Neural cell (in vitro differentiated cells): ENCODE results near the gene AHI1. TPM values are rescaled to one million over a fixed set of nuclear protein-coding genes. Genes with fewer than 3 reads are reported as not detected.

Experiments used
- H2AFZ ChIP-seq: fragments of 200-600, 300-800 bp; sonication (generic), shearing (Covaris generic); 2 replicates; pipeline ENCODE4 v1.6.0; 2014; ENCODE audit warnings: low read depth, mild to moderate bottlenecking, antibody characterized with exemption, low read length, moderate library complexity
- H3F3A ChIP-seq: fragments of 200-600 bp; shearing (Covaris generic); 2 replicates; pipeline ENCODE4 v1.6.1; 2016; ENCODE audit warnings: mild to moderate bottlenecking, moderate library complexity, mixed read lengths, antibody characterized with exemption, low read length; ENCODE audit not compliant: insufficient read depth, poor library complexity, severe bottlenecking
- H3K27ac ChIP-seq: fragments of 200-600, 300-800 bp; sonication (generic), shearing (Covaris generic); 2 replicates; pipeline ENCODE4 v1.5.1; 2014; ENCODE audit warnings: mild to moderate bottlenecking, low read length, moderate library complexity
- H3K27me3 ChIP-seq: fragments of 300-800, 200-600 bp; sonication (generic), shearing (Covaris generic); 2 replicates; pipeline ENCODE4 v1.6.0; 2014; ENCODE audit warnings: mild to moderate bottlenecking, low read depth, low read length, moderate library complexity; ENCODE audit not compliant: insufficient read depth
- H3K36me3 ChIP-seq: fragments of 300-800, 200-600 bp; sonication (generic), shearing (Covaris generic); 2 replicates; pipeline ENCODE4 v1.5.1; 2014; ENCODE audit warnings: mild to moderate bottlenecking, antibody characterized with exemption, low read length, moderate library complexity; ENCODE audit not compliant: insufficient read depth
- H3K4me2 ChIP-seq: fragments of 300-800, 200-600 bp; sonication (generic), shearing (Covaris generic); 2 replicates; pipeline ENCODE4 v1.6.0; 2014; ENCODE audit warnings: mild to moderate bottlenecking, low read length
- H3K4me3 ChIP-seq: fragments of 300-800, 200-600 bp; sonication (generic), shearing (Covaris generic); 2 replicates; pipeline ENCODE4 v1.5.1; 2014; ENCODE audit warnings: mild to moderate bottlenecking, low read length, moderate library complexity
- H3K79me2 ChIP-seq: fragments of 200-600 bp; shearing (Covaris generic); replicated peaks from 2 replicates; pipeline ENCODE4 v1.6.0; 2014; ENCODE audit warnings: mild to moderate bottlenecking, low read length, moderate library complexity; ENCODE audit not compliant: insufficient read depth
- H3K9ac ChIP-seq: fragments of 300-800, 200-600 bp; sonication (generic), shearing (Covaris generic); 2 replicates; pipeline ENCODE4 v1.6.1; 2016; ENCODE audit warnings: mild to moderate bottlenecking, low read length, mixed read lengths
- H3K9me2 ChIP-seq: fragments of 200-600 bp; shearing (Covaris generic); 2 replicates; pipeline ENCODE4 v1.6.1; 2016; ENCODE audit warnings: mild to moderate bottlenecking, low read length, mixed read lengths; ENCODE audit not compliant: insufficient read depth
- H3K9me3 ChIP-seq: fragments of 200-600, 300-800 bp; sonication (generic), shearing (Covaris generic); 2 replicates; pipeline ENCODE4 v1.6.1; 2016; ENCODE audit warnings: mild to moderate bottlenecking, mixed run types, low read length, moderate library complexity, mixed read lengths
- H4K20me1 ChIP-seq: fragments of 200-600 bp; shearing (Covaris generic); 2 replicates; pipeline ENCODE4 v1.6.1; 2016; ENCODE audit warnings: mild to moderate bottlenecking, mixed run types; ENCODE audit not compliant: insufficient read depth
- EP300 ChIP-seq: fragments of 450-650 bp; conservative IDR thresholded peaks from 2 replicates; pipeline ENCODE4 v1.6.1; 2014; ENCODE audit warnings: antibody characterized with exemption, mild to moderate bottlenecking, moderate library complexity; ENCODE audit not compliant: poor library complexity, severe bottlenecking
- EZH2 ChIP-seq: fragments of 200-600, 300-800 bp; shearing (Covaris generic), sonication (generic); IDR thresholded peaks from 2 replicates; pipeline ENCODE4 v1.6.1; 2014; ENCODE audit warnings: antibody characterized with exemption, low read length, borderline replicate concordance, mild to moderate bottlenecking; ENCODE audit not compliant: insufficient read depth, poor library complexity, severe bottlenecking
- MXI1 ChIP-seq: fragments of 450-650 bp; conservative IDR thresholded peaks from 2 replicates; pipeline ENCODE4 v1.6.1; 2014; ENCODE audit warnings: antibody characterized with exemption, mild to moderate bottlenecking; ENCODE audit not compliant: poor library complexity, severe bottlenecking
- POLR2AphosphoS5 ChIP-seq: IDR thresholded peaks from 2 replicates; pipeline ENCODE4 v1.6.1; 2012
- RAD21 ChIP-seq: fragments of 450-650 bp; conservative IDR thresholded peaks from 2 replicates; pipeline ENCODE4 v1.6.1; 2014; ENCODE audit warnings: antibody characterized with exemption, mild to moderate bottlenecking, moderate library complexity
- SMC3 ChIP-seq: fragments of 450-650 bp; conservative IDR thresholded peaks from 2 replicates; pipeline ENCODE4 v1.6.1; 2014; ENCODE audit warnings: antibody characterized with exemption, mild to moderate bottlenecking, moderate library complexity; ENCODE audit not compliant: poor library complexity
- TAF1 ChIP-seq: IDR thresholded peaks from 2 replicates; pipeline ENCODE4 v1.6.1; 2012; ENCODE audit warnings: low read depth
- polyA plus RNA-seq: library from polyadenylated mRNA; depleted of rRNA; stranded (reverse); fragments of >200 nt; gene quantifications from 2 replicates; pipeline ENCODE4 v1.2.3, GENCODE V29; 2014
- TF ChIP-seq, protein P1 (sequence below): IDR thresholded peaks from 2 replicates; pipeline ENCODE4 v1.6.1; 2012; ENCODE audit warnings: borderline replicate concordance
- TF ChIP-seq, protein P2 (sequence below): fragments of 450-650 bp; IDR thresholded peaks from 2 replicates; pipeline ENCODE4 v1.5.1; 2014; ENCODE audit warnings: antibody characterized with exemption, mild to moderate bottlenecking, moderate library complexity; ENCODE audit not compliant: poor library complexity, severe bottlenecking

Gene AHI1
- polyA plus RNA-seq, 1 donor from 2014 or later, result 58.2 TPM

GRCh38 chr6:135385299-135385698 is 112.2 kb downstream of the AHI1 start:
- H3F3A ChIP-seq, result no peaks in the 10 kb centered on the region

DNA sequence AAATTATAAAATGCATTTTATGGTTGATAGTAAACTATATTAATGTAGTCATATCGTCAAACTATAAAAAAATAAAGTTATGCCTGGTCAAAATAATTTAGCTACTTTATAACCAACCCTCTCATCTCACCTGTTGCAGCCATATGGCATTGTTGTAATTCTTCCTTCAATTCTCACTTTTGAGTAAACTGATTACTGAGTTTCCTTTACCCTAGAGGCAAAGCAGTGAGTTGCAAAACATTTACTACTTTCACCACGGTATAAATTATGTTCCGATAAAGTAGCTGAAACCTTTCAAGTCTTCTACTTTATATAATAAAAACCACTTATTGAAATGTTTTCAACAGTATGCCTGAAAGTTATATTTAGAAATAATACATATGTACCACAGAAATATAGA is 113.8 kb downstream of the AHI1 start:
- Histone ChIP-seq H4K20me1 (no peaks in the 10 kb centered on the region), H3K4me2 (no peak overlapping the region), H3K9ac (no peak overlapping the region), H3K27ac (no peak overlapping the region), H3F3A (no peaks in the 10 kb centered on the region), H3K79me2 (no peaks in the 10 kb centered on the region), H3K27me3 (no peaks in the 10 kb centered on the region), H3K4me3 (no peak overlapping the region), H3K9me2 (no peaks in the 10 kb centered on the region), H3K36me3 (no peaks in the 10 kb centered on the region), H3K9me3 (no peaks in the 10 kb centered on the region), H2AFZ (no peak overlapping the region)
- no peak for TF ChIP-seq SMC3
- TF ChIP-seq, protein P1, sequence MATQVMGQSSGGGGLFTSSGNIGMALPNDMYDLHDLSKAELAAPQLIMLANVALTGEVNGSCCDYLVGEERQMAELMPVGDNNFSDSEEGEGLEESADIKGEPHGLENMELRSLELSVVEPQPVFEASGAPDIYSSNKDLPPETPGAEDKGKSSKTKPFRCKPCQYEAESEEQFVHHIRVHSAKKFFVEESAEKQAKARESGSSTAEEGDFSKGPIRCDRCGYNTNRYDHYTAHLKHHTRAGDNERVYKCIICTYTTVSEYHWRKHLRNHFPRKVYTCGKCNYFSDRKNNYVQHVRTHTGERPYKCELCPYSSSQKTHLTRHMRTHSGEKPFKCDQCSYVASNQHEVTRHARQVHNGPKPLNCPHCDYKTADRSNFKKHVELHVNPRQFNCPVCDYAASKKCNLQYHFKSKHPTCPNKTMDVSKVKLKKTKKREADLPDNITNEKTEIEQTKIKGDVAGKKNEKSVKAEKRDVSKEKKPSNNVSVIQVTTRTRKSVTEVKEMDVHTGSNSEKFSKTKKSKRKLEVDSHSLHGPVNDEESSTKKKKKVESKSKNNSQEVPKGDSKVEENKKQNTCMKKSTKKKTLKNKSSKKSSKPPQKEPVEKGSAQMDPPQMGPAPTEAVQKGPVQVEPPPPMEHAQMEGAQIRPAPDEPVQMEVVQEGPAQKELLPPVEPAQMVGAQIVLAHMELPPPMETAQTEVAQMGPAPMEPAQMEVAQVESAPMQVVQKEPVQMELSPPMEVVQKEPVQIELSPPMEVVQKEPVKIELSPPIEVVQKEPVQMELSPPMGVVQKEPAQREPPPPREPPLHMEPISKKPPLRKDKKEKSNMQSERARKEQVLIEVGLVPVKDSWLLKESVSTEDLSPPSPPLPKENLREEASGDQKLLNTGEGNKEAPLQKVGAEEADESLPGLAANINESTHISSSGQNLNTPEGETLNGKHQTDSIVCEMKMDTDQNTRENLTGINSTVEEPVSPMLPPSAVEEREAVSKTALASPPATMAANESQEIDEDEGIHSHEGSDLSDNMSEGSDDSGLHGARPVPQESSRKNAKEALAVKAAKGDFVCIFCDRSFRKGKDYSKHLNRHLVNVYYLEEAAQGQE, result no peak
- no peak for TF ChIP-seq POLR2AphosphoS5
- TF ChIP-seq, protein P2, sequence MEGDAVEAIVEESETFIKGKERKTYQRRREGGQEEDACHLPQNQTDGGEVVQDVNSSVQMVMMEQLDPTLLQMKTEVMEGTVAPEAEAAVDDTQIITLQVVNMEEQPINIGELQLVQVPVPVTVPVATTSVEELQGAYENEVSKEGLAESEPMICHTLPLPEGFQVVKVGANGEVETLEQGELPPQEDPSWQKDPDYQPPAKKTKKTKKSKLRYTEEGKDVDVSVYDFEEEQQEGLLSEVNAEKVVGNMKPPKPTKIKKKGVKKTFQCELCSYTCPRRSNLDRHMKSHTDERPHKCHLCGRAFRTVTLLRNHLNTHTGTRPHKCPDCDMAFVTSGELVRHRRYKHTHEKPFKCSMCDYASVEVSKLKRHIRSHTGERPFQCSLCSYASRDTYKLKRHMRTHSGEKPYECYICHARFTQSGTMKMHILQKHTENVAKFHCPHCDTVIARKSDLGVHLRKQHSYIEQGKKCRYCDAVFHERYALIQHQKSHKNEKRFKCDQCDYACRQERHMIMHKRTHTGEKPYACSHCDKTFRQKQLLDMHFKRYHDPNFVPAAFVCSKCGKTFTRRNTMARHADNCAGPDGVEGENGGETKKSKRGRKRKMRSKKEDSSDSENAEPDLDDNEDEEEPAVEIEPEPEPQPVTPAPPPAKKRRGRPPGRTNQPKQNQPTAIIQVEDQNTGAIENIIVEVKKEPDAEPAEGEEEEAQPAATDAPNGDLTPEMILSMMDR, result no peak
- no peak for TF ChIP-seq TAF1
- no peak for TF ChIP-seq EZH2
- no peak for TF ChIP-seq MXI1

More at GRCh38 chr6:135385299-135385698, 112.2 kb downstream of the AHI1 start:
- TF ChIP-seq SMC3 (no peak), EP300 (no peak), RAD21 (no peak), POLR2AphosphoS5 (no peak), EZH2 (no peak), MXI1 (no peak)
- TF ChIP-seq, protein P2, result no peak
- Histone ChIP-seq H3K27me3 (no peaks in the 10 kb centered on the region), H3K9me2 (no peaks in the 10 kb centered on the region), H3K36me3 (no peaks in the 10 kb centered on the region), H2AFZ (no peak overlapping the region), H3K9ac (no peak overlapping the region), H3K79me2 (no peaks in the 10 kb centered on the region), H3K9me3 (no peaks in the 10 kb centered on the region), H3K4me2 (no peak overlapping the region), H3K27ac (no peak overlapping the region), H4K20me1 (no peaks in the 10 kb centered on the region), H3K4me3 (no peak overlapping the region)
